Daoy (cell line): Measurements from ENCODE around the gene WASF2. TPM values are rescaled to one million over a fixed set of nuclear protein-coding genes. Genes with fewer than 3 reads are reported as not detected.
"Not testable (repeated sequence)": the region's sequence is repeated elsewhere in the genome, so short reads cannot be mapped to it uniquely, and the experiment has no call there.

Source experiments
- DNase-seq: peaks from one replicate; pipeline ENCODE4 v3.0.0-alpha.2; 2015; ENCODE audit warnings: low read depth
- total RNA-seq: library from RNA; depleted of rRNA; stranded (reverse); fragments of >200 nt; shearing (Covaris generic); gene quantifications from 2 replicates; pipeline ENCODE4 v1.2.3, GENCODE V29; 2014; rRNA removed

Gene WASF2
- total RNA-seq, result 11.1 and 12.3 TPM in 2 replicates

GRCh38 chr1:27489973-27490741 is at the start of gene WASF2:
Gene WASF2, minus strand, starts transcription at chr1:27490167. Its CDS starts 61,277 bp downstream, at chr1:27428890.
- DNase-seq, result peak; percentile 98

GRCh38 chr1:27538793-27539192 is 48.8 kb upstream of the WASF2 start:
- peak; percentile 81 for DNase-seq

- DNase-seq, result not testable (repeated sequence)
These were observed 48.3 kb upstream of the WASF2 start for GRCh38 chr1:27538305-27538676.

GRCh38 chr1:27536767-27537166 is 46.8 kb upstream of the WASF2 start:
- peak; percentile 94 for DNase-seq

GRCh38 chr1:27536010-27536757 is 46.2 kb upstream of the WASF2 start:
- no peak for DNase-seq

- no peak for DNase-seq
These were observed 45.4 kb upstream of the WASF2 start for GRCh38 chr1:27535386-27535785.

GRCh38 chr1:27531959-27532685 is 42.2 kb upstream of the WASF2 start:
- DNase-seq, result no peak

- no peak for DNase-seq
These were observed 40.2 kb upstream of the WASF2 start for GRCh38 chr1:27530192-27530591.

GRCh38 chr1:27529704-27530018 is 39.7 kb upstream of the WASF2 start:
- no peak for DNase-seq

- DNase-seq, result no peak
These were observed 39.1 kb upstream of the WASF2 start for GRCh38 chr1:27528818-27529703.

GRCh38 chr1:27527890-27528817 is 38.2 kb upstream of the WASF2 start:
- no peak for DNase-seq

GRCh38 chr1:27527223-27527889 is 37.4 kb upstream of the WASF2 start:
- DNase-seq, result no peak

- DNase-seq, result no peak
These were observed 36.7 kb upstream of the WASF2 start for GRCh38 chr1:27526569-27527222.

- peak; percentile 49 for DNase-seq
These were observed 35.6 kb upstream of the WASF2 start for GRCh38 chr1:27525296-27526272.

GRCh38 chr1:27523337-27524020 is 33.5 kb upstream of the WASF2 start:
- DNase-seq, result no peak

GRCh38 chr1:27522432-27523336 is 32.7 kb upstream of the WASF2 start:
- no peak for DNase-seq
